Activated T-cell treated with anti-CD3 and anti-CD28 coated beads, Interleukin-2, amount 50 U/mL, for 1 hour (primary cell): ENCODE data around the gene ENOSF1.

Source experiments
- DNase-seq: peaks from one replicate; pipeline ENCODE4 v3.0.0-alpha.2; 2020

ENOSF1 gene

DNA sequence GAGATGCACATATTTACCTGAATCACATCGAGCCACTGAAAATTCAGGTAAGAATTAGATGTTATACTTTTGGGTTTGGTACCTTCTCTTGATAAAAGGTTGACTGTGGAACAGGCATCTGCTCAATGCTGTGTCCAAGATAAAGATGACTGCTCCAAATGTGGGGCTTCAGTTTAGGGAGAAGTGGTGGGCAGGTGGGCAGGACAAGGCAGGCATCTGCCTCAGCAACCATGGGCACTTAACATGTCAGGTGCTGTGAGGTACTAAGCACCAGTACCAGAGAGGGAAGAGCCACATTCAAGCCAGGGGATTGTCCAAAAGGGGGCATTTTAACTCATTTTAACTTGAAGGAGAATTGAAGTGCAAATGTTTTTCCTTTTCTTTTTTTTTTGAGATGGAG, 41.0 kb downstream of the ENOSF1 start:
- DNase-seq: no peak

DNA sequence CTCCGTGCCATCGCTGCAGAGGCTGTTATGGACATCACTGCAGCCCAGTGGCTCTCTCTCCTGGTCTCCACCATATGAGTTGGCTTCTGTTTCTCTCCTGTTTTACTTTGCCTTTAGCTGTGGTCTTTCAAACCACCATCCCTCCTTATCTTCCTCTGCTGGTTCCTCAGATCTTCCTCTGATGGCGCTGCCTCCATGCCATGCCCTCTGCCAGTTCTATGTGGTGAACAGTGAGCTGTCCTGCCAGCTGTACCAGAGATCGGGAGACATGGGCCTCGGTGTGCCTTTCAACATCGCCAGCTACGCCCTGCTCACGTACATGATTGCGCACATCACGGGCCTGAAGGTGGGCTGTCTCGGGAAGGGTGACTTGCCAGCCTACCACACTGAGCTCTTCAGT, 41.9 kb downstream of the ENOSF1 start:
- DNase-seq: no peak

DNA sequence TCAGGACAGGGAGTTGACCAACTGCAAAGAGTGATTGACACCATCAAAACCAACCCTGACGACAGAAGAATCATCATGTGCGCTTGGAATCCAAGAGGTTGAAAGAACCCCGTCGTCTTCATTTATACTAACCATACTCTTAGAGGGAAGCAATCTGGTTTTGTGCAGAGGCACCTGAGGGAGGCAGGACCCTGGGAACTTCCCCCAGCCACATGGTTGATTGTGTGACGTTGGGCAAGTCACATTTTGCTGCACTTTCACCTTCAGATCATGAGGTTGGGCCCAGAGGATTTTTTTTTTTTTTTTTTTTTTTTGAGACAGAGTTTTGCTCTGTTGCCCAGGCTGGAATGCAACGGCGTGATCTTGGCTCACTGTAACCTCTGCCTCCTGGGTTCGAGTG, 43.4 kb downstream of the ENOSF1 start:
- no peak for DNase-seq

DNA sequence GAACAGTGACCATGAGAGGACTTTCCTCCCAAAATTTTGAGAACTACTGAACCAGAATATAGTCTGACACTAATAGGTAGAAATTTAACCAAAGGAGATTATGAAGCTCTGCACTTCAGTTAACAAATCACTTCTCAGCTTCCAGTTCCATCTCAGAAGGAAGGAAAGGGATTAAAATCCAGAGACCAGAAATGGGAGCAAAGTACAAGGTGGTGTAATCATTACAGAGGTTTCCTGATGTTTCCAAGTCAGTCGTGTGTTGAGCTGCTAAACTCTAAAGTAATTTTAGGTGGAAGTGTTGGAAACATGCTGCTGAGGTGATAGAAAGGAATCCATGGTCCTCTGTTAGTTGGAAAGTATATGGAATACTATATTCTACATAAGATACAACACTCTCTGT, 44.2 kb downstream of the ENOSF1 start:
- DNase-seq: no peak

DNA sequence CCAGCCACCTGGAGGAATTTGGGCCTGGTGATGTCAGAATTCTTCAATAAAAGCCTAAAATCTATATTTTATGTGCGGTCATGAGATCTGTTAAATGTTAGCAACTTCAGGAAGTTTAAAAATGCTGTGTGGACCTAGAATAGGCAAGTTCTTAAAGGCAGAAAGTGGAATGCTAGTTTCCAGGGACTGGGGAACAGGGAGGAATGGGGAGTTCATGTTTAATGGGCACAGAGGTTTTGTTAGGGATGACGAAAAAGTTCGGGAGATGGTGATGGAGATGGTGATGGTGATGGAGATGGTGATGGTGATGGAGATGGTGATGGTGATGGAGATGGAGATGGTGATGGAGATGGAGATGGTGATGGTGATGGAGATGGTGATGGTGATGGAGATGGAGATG, 45.8 kb downstream of the ENOSF1 start:
- DNase-seq: no peak

DNA sequence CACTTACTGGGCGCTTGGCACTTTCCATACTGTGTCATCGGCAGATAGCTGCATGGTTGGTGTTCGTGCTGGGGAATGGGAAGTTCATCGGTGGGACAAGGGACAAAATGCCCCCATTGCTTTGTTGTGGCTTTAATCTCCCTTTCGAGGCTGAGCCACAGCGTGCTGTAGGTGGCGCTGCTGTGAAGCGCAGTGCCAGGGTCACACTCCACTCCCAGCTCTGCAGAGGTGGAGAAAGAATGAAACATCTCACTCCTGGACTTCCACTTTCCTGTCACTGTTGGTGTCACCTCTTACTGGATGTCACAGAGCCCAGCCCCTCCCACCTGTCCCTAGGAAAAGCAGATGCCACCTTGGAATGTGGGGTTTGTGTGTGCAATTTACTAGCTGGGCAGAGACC, 46.3 kb downstream of the ENOSF1 start:
- DNase-seq: no peak

DNA sequence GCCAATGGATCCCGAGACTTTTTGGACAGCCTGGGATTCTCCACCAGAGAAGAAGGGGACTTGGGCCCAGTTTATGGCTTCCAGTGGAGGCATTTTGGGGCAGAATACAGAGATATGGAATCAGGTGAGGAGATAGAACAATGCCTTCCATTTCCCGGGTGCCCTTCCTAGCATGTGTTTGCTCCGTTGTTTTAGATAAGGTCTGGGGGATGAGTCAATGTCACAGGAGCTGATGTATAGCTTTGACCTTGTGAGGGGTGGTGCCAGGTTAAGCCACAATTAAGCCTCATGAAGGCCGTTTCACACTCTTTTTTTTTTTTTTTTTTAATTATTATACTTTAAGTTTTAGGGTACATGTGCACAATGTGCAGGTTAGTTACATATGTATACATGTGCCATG, 50.2 kb downstream of the ENOSF1 start:
- no peak for DNase-seq

DNA sequence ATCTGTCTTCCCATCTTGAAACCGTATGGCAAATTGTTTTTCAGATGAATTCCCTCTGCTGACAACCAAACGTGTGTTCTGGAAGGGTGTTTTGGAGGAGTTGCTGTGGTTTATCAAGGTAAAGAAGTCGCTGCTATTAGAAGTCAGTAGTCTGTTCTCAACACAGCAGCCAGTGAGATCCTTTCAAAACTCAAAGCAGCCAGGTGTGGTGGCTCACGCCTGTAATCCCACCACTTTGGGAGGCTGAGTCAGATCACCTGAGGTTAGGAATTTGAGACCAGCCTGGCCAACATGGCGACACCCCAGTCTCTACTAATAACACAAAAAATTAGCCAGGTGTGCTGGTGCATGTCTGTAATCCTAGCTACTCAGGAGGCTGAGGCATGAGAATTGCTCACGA, 52.8 kb downstream of the ENOSF1 start:
- DNase-seq: no peak

DNA sequence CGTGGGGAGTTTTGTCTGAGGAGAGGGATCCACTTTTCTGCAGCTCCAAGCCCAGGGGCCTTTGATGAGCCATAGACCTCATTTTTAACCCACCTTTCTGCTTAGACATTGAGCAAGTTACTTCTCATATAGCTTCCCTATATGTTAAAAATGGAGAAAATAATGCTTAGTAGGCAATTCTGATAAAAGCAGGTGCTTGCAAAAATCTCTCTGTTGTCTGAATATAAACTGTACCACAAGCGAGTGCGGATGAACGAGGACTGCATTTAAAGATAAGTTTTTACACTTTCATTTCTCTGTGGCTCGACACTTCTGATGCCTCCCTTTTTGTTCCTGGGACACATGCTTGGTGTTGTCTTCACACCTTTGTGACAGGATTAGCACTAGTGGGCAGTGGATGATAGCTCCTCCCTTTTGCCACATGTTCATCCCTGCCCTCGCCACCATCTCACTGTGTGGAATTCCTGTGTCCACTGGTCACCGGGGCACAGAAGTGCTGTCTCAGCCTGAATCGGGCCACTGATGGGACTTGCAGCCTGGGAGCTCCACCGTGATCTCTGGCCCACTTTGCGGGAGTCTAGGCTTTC, 53.4 kb downstream of the ENOSF1 start:
- no peak for DNase-seq

DNA sequence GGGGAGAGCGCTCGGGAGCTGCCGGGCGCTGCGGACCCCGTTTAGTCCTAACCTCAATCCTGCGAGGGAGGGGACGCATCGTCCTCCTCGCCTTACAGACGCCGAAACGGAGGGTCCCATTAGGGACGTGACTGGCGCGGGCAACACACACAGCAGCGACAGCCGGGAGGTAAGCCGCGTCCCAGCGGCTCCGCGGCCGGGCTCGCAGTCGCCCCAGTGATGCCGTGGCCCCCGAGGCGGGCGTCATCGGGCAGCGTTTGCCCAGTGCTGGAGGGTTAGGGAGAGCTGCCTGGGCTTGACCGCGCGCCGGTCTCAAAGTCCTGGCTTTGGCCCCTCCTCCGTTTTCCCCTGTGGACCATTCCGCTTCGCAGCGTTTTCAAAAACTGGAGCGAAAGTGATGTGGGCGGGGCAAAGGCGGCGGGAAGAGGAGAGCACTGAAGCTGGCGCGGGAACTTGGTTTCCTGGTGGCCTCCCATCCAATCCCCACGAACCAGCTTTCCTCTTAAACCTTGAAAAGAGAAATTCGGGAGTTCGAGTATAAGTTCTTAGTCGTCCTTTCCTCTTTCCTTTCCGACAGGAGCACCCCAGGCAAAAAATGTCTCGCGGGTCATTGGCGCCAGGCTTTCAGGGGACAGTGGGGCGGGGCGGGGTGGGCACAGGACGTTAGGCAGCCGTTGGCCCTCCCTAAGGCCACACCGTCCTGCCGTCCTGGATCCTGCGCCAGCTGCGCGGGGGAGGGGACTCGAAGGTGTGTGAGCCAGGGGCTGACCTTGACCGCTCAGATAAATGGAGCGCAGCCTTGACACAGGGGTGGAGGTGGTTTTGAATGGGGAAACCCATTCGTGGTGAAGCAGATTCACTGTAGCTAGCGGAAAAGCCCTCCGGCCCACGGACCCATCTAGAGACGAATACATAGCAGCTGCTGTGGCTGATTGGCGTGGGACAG, 54.2 kb downstream of the ENOSF1 start:
- peak; percentile 44 for DNase-seq

DNA sequence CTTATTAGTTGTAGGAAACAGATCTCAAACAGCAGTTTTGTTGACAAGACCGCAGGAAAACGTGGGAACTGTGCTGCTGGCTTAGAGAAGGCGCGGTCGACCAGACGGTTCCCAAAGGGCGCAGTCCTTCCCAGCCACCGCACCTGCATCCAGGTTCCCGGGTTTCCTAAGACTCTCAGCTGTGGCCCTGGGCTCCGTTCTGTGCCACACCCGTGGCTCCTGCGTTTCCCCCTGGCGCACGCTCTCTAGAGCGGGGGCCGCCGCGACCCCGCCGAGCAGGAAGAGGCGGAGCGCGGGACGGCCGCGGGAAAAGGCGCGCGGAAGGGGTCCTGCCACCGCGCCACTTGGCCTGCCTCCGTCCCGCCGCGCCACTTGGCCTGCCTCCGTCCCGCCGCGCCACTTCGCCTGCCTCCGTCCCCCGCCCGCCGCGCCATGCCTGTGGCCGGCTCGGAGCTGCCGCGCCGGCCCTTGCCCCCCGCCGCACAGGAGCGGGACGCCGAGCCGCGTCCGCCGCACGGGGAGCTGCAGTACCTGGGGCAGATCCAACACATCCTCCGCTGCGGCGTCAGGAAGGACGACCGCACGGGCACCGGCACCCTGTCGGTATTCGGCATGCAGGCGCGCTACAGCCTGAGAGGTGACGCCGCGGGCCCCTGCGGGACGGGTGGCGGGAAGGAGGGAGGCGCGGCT, 55.0 kb downstream of the ENOSF1 start, which contains the start of gene TYMS:
TSS of gene TYMS (plus strand) at position 343 of the 690 bp plus-strand sequence. CDS start at position 433, 90 bp downstream.
- peak; percentile 37 for DNase-seq

DNA sequence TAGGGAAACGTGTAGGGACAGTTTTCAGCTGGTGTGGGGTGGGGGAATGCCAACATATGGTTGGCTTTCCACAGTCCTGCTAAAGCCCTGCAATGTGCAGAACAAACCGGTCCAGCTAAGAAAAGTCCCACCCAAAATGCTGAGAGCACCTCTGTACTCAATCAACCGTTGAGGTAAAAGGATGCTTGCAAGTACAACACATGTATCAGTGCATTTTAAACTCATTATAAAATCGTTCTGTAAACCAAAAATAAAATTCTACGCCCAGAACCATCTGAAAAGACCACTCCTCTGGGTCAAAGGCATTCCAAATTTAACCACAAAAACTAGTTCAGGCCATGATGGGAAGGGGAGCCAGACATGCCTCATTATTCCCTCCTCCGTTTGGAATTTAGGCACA, 57.0 kb downstream of the ENOSF1 start:
- DNase-seq: no peak

DNA sequence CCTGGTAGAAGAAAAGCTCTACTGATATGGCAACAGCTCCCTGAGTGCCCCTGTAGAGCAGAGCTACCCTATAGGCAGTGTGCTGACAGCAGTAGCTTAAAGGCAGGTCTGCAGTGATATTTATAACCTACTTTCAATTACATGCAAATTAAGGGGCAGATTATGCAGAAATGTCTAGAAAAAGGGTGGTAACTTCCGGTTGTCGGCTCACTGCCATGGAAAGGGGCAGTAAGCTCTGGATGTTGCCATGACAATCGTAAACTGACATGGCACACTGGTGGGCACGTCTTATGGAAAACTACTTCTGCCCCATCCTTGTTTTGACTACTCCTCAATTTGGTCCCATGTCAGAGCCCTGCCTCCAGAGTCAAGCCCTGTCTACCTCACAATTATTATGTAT, 57.8 kb downstream of the ENOSF1 start:
- DNase-seq: no peak

DNA sequence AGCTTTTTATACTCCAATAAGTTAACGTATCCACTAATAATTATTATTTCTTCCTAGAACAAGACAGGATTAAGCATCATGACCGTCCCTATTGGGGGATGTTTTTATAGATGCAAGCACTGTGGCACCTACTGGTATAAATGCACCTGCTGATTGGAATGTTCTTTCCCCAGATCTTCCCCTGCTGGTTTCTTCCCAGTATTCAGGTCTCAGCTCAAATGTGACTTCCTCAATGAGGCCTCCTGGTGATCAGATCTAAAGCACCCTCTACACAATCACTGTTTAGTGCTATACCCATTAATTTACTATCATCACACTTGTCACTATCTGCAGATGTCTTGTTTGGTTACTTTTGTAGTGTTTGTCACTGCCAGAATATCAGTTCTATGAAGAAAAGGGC, 58.9 kb downstream of the ENOSF1 start:
- DNase-seq: no peak

DNA sequence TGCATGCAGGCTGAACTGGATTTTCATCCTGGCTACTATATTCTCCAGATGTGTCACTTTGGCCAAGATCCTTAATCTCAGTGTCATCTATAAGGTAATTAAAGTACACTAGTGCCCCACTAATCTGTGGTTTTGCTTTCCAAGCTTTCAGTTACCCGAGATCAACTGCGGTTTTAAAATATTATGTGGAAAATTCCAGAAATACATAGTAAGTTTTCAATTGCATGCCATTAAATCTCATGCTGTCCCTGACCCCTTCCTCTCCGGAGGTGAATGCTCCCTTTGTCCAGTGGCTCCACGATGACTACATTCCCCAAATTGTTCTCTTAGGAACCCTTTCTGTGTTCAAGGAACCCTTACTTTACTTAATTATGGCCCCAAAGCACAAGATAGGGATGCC, 60.3 kb downstream of the ENOSF1 start:
- DNase-seq: no peak

DNA sequence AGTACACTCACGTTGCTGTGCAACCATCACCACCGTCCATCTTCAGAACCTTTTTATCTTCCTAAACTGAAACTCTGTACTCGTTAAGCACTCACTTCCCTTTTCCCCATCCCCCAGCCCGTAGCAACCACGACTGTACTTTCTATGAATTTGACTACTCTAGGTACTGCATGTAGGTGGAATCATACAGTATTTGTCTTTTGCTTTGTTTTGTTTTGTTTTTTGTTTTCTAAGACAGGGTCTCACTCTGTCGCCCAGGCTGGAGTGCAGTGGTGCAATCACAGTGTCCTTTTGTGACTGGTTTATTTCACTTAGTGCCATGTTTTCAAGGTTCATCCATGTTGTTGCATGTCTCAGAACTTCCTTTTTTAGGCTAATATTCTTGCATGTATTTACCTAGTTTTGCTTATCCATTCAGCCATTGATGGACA, 62.0 kb downstream of the ENOSF1 start:
- DNase-seq: no peak

DNA sequence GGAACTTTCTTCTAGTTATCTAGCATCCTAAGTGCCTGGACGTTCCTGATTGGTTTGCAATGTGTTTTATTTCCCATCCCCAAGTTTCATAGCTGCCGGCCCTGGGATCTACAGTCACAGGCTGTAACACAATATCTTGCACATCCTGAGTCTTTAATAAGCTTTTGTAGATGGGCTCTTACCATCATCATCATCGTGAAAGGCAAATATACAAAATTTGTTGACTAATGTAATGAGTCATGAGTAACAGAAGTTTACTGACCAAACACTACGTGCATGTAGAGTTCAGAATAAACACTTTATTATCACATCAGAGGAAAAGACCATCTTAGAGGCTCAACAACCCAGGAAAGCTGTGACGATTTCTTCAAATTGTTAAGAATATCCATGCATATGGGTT, 63.1 kb downstream of the ENOSF1 start:
- DNase-seq: no peak

DNA sequence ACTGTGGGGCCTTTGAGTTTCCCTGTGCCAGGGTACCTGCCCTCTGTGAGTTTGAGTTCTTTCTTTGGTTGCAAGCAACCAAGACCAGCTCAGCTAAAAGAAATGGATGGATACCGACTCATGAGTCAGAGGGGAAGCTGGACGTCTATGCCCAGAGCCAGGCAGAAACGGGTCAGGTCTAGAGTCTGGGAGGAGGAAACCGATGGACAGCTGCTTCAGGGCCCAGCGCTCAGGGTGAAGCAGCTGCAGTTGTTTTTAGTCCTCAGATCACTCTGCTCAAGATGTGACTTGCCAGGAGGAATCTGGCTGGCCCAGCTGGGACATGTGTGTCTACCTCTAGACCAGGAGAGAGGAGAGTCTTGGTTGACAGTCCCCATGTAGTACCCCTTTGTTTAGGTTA, 65.1 kb downstream of the ENOSF1 start:
- no peak for DNase-seq

DNA sequence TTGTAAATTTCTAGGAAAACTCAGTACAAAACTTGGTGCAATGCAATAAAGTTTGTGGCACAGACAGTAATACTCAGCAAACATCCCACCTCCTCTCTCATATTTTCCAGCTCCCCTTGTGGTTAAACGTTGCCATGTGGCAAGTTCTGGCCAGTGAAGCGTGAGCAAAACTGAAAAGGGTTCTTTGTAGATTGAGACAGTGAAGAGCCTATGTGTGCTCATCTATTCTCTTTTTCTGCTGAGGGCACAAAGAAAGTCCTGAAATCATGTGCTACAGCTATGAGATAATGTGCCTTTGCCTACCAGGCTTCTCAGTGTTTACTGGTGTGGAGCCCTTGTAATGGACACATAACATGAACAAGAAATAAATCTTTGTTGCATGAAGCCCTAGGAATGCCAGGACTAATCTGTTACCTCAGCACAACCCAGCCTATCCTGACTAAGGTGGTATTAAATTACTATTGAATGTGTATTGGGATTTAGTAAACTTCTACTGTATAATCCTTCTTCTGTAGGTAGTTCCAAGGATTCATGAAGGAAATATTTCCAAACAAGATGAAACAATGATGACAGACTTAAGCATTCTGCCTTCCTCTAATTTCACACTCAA, 67.9 kb downstream of the ENOSF1 start:
- DNase-seq: no peak

DNA sequence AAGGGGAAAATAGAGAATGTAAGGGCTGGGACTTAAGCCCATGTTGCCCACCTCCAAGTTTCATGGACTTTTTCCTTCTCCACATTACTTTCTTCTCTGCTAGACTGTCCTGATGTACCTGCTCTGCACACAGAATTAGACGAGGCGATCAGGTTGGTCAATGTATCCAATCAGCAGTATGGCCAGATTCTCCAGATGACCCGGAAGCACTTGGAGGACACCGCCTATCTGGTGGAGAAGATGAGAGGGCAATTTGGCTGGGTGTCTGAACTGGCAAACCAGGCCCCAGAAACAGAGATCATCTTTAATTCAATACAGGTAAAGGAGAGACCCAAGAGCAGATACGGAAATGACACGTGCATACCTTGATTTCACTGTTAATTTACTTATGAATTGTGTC, 71.2 kb downstream of the ENOSF1 start:
- no peak for DNase-seq

DNA sequence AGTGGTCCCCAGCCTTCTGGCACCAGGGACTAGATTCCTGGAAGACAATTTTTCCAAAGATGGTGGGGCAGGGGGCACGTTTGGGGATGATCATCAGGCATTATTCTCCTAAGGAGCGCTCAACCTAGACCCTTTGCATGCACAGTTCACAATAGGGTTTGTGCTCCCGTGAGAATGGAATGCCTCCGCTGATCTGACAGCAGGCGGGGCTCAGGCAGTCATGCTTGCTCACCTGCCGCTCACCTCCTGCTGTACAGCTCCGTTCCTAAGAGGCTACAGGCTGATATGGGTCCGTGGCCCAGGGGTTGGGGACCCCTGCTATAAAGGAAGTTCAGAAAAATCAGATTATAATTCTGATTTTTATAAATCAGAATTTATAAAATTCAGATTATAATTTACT, 77.3 kb downstream of the ENOSF1 start:
- no peak for DNase-seq

DNA sequence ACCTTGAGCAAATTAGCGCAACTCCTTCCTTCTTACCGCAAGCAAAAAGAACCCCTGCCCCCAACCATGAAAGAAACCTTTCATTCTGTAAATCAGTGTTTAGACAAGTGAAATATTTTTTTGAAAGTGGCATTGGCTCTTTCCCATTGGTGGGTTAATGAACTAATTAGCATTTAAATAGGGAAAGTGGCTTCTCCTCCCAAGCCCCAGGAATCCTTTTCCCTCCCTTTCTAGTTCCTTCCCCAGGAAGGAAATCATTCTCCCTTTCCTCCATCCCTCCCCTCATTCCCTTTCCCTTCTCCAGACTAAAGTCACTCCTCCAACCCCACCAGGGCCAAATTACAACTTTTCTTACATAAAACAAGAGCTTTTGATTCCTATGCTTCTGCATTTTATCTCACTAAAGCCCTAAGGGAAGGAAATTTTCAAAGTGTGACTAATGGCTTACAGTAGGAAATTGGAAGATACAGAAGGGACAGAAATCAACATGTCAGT, 77.8 kb downstream of the ENOSF1 start:
- DNase-seq: no peak

DNA sequence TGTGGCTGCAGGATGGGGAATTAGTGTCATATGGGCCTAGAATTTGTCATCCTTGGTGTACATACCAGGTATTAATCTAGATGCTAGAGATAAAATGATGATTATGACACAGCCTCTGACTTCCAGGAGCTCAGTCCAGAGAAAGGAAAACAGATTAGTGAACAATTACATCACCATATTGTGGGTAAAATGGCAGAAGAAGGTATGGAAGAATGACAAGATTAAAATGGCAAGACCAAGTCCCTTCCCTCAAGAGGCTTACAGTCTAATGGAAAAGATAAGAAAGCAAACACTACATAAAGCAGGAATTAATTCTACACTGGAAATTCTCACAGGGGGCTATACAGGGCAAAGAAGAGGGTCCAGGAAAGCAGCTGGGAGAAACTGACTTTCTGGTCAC, 80.9 kb downstream of the ENOSF1 start:
- no peak for DNase-seq
